Amniotic epithelial cell (primary cell): ENCODE data around the gene DRAM2.

Source experiments
- DNase-seq: peaks from one replicate; pipeline ENCODE4 v3.0.0-alpha.2; 2010; ENCODE audit warnings: low read depth

The DRAM2 gene

DNA sequence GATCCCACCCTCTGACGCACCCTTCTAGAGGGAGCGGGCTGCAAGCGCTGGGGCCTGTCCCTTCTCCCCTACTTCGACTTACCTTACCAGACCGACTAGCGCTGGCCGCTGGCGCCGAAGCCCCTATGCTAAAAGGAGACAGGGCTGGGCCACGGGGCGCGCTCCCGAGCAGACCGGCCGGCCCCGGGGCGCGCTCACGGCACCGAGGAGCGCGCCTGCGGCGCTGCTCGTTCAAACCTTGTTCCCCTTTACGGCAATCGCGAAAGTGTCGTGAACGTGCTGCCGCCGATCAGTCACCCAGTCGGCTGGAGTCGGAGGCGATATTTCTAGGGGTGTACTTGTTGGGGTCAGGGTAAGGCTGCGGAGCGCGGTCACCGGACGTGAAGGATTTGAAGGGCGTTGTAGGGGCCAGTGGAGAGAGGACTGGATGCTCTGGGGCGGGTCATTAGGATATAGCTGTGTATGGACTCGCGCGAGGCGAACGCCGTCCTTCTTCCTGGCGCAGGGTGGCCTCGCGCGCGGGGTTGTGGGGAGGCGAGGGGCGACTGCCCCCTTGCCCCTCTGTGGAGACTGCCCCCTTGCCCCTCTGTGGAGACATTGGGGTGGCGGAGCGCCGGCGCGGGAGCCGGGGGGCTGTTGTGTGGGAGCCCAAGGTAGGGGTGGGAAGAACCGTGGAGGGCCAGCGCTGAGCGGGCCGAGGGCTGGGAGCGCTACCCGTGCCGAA is at the start of gene DRAM2, which contains the start of gene CEPT1:
Gene DRAM2, minus strand, starts transcription at position 138 of the 724 bp plus-strand sequence. CDS start 8,539 bp downstream, outside the sequence.
Gene CEPT1, plus strand, starts transcription at position 268 of the 724 bp plus-strand sequence. CDS start 7,492 bp downstream, outside the sequence.
- DNase-seq: peak; percentile 95

GRCh38 chr1:111184663-111185062 is 44.8 kb upstream of the DRAM2 start:
- no peak for DNase-seq

GRCh38 chr1:111183308-111184069 is 43.6 kb upstream of the DRAM2 start:
- DNase-seq: no peak

GRCh38 chr1:111182052-111182451 is 42.2 kb upstream of the DRAM2 start:
- no peak for DNase-seq

GRCh38 chr1:111179968-111180533 is 40.2 kb upstream of the DRAM2 start:
- no peak for DNase-seq

DNA sequence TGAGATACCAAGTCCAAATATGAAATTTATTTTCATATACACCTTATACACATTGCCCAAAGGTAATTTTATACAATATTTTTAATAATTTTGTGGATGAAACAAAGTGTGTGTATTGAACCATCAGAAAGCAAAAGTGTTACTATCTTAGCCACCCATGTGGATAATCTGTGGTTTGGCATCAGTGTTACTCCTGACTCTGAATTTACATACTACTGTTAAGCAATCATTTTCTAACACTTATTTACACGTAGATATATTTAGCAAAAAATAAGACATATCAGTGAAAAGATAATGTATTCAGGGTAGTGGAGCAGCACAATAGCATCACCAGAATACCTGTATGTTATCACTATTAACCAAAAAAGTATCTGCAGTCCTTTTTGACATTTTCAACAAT is 36.8 kb upstream of the DRAM2 start:
- DNase-seq: no peak

GRCh38 chr1:111175349-111175748 is 35.5 kb upstream of the DRAM2 start:
- no peak for DNase-seq

DNA sequence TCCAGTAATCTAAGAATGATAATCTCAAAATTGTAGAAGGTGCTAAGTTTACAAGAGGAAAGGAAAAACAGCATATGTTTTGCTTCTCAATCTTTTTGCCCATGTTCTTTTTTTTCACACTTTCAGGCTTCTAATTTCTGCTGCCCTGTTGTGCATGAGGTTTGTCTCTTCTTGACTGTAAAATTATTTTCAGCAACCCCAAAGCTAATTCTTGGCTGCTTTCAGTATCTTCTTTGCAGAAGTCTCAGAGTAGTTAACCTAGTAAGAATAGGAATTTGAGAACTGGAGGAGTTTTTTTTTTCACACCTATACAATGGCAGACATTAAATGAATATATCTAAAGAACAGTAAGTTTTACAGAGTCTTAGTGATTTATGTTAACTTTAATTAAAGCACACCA is 34.2 kb upstream of the DRAM2 start:
- no peak for DNase-seq

GRCh38 chr1:111172463-111172862 is 32.6 kb upstream of the DRAM2 start:
- no peak for DNase-seq

DNA sequence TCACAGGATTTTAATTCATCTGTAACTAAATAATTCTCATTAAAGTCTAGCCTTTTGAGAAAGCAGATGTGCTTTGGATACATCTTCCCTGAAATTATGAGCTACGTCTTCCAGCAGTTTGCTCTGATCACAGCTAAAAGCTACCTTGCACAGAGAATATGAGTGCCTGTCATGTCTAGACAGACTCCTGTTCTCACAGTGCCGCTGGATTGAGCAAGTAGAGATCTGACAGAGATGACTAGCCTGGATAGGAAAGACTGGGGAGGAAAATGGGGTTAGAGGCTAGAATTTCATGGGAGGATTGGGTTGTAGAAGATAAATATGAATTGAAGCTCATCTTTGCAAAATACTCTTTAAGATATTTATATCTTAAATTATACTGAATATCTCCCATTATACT is 24.3 kb upstream of the DRAM2 start:
- peak; percentile 66 for DNase-seq

DNA sequence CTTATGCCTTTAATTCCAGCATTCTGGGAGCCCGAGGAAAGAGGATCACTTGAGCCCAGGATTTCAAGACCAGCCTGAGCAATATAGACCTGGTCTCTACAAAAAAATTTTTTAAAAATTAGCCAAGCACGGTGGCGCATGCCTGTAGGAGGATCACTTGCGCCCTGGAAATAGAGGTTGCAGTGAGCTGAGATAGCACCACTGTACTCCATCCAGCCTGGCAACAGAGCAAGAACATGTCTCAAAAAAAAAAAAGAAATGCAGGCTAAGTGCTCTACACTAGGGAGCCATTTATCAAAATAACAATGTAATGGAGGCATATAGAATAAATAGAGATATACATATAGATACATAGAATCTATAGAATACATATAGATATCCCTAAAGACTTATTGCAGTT is 23.5 kb upstream of the DRAM2 start:
- no peak for DNase-seq

GRCh38 chr1:111162488-111162880 is 22.6 kb upstream of the DRAM2 start:
- DNase-seq: no peak

DNA sequence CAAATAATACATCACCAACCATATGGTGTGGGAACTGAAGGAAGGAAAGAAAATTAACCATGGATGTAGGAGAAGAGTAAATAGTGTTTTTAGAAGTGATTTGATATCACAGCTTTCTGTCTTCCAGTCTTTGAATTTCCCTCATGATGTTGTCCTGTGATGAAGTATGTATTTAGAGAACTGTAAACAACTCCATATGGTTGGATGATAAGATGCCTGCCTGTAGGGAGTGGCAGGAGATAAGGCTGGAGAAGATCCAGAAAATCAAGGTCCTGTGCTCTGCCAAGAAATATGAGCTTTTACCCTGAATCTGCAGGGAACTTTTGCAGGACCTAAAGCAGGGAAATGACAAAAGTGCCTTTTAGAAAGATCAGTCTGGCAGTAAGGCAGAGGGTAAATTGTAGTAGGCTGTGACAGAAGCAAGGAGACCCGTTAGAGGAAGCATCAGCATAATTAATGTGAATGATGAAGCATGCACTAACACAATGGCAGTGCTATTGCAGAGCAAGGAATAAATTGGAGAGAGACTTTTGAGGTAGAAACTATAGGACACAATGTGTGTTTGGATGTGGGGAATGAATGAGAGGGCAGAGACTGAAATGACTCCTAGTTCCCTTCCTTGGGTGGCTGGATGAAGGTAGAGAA is 22.1 kb upstream of the DRAM2 start:
- DNase-seq: peak; percentile 66

DNA sequence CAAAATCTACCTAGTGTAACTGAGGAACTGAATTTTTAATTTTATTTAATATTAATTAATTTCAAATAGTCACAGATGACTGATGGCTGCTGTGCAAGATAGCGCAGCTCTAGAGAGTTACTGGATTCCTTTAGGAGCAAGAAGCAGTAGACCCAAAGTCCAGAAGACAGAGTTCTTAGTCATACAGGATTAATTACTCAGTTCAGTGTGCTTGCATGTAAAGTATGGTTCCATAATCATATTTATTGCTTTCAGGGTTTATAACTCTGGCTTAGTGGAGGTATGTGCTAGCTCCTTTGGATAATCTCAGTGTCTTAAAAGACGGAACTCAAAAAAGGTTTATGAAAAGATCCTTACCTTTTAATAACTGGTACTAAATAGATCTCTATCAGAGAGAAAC is 17.5 kb upstream of the DRAM2 start:
- DNase-seq: peak; percentile 30

- DNase-seq: peak; percentile 31
These were observed 14.4 kb upstream of the DRAM2 start for GRCh38 chr1:111154021-111154999.

GRCh38 chr1:111151838-111152237 is 11.9 kb upstream of the DRAM2 start:
- no peak for DNase-seq

DNA sequence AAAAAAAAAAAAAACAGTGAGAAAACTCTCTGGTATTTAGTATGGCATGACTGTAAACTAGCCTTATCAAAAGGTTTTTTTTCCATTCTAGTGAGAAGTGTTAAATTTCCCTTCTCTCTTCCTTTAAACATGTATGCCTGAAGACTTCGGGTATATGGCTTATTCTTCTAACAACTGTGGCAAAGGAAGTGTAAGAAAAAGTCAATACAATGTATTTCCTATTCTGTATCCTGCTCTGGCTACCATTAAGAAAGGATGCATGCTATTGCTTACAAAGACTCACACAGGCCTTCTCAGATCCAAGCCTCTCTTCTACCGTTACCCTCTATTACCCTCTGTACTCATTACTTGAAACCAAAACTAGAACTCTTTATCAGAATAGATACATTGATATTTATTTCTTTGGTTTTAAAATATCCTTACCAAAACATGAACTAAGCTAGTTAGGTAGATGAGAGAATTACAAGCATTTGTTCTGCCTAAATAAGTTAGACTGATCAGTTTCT is 8.5 kb upstream of the DRAM2 start:
- DNase-seq: no peak

DNA sequence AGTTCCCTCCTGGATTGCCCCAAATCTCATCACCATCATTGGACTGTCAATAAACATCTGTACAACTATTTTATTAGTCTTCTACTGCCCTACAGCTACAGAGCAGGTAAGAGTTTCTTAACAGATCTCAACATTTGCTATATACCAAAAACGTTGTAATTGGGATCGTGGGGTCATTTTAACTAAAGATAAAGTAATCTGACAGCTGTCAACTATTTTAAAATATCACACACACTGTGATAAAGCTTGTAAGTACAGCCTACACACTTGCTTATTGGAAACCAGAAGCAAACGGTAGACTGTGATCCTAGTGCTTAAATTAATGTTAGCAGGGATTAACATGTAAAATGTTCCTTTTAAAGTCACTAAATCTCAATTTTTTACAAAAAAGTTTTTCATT is 8.1 kb upstream of the DRAM2 start:
- no peak for DNase-seq

GRCh38 chr1:111145963-111146768 is 6.3 kb upstream of the DRAM2 start:
- DNase-seq: peak; percentile 32

DNA sequence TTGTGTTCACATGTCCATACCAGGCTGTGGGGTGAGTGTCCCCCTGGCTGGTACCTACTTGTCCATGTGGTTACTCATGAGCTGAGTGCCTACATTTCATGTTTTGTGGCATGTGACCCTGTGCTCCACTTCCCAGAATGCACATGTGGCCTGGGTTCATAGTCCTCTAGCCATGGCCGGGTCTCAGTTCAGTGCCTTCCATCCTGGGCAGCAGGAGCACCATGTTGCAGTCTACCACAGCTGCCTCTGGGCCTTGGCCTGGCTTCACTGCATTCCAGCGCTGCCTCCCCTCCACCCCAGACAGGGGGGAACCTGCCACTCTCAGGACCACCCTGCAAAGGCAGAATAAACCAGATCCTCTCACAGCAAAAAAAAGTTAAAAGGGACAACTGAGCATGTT is 5.6 kb upstream of the DRAM2 start:
- no peak for DNase-seq
